Measurements from ENCODE around the gene RNF175.

The RNF175 gene

DNA sequence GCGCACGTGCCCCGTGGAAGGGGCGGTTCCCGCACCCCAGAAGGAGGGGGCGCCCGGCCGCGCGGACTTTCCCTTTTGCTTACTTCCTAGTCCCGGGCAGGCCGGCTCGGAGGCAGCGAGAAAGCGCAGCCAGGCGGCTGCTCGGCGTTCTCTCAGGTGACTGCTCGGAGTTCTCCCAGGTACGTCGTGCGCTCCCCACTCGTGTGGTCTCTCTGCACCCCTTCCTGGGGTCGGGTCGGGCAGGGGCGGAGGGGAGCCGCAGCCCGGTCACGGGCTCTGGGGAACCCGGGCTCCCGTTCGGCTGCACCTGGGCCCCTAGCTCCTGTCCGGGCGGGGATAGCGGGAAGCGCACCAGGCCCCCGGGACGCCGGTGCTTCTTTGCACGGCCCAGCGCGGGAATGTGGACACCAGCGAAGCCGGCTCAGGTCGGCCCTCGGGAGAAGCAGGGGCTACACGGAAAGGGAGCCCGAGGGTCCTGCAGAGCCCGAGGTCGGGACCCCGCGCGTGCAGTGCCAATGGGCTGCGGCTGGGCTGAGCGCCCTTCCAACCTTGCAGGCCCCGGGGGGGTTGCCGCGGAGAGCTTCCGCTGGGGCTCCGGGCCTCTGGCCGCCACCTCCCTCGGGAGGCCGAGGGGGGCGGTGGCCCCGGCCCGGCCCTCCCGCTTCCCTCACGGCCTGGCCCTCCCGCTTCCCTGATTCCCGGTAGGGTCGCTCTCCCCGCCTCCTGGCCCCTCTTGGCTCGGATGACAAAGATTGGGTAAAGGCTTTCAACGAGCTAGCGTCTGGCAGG, 75.4 kb downstream of the RNF175 start, which contains the start of gene TLR2:
TLR2 (plus strand) TSS at position 99 of the 789 bp plus-strand sequence. CDS start 18,628 bp downstream, outside the sequence.
- H3K36me3 ChIP-seq (replicated peaks) = no peaks in the 10 kb centered on the region
- DNase-seq = no peak
- in situ Hi-C loops (cut with HindIII; ENCODE audit: low pct_ligation_motif_present, low sequenced_read_pairs) = no loop called here
- H3K4me3 ChIP-seq (ENCODE audit: low read depth, low read length) = peak within 1 kb of the TSS; percentile 59
- TF ChIP-seq, protein P1, sequence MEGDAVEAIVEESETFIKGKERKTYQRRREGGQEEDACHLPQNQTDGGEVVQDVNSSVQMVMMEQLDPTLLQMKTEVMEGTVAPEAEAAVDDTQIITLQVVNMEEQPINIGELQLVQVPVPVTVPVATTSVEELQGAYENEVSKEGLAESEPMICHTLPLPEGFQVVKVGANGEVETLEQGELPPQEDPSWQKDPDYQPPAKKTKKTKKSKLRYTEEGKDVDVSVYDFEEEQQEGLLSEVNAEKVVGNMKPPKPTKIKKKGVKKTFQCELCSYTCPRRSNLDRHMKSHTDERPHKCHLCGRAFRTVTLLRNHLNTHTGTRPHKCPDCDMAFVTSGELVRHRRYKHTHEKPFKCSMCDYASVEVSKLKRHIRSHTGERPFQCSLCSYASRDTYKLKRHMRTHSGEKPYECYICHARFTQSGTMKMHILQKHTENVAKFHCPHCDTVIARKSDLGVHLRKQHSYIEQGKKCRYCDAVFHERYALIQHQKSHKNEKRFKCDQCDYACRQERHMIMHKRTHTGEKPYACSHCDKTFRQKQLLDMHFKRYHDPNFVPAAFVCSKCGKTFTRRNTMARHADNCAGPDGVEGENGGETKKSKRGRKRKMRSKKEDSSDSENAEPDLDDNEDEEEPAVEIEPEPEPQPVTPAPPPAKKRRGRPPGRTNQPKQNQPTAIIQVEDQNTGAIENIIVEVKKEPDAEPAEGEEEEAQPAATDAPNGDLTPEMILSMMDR (IDR thresholded peaks at IDR 0.05; ENCODE audit: low read depth, low read length, missing control alignments) = no peak
- H3K27me3 ChIP-seq (replicated peaks) = no peaks in the 10 kb centered on the region
- no peak within 1 kb of the TSS for H3K27ac ChIP-seq

DNA sequence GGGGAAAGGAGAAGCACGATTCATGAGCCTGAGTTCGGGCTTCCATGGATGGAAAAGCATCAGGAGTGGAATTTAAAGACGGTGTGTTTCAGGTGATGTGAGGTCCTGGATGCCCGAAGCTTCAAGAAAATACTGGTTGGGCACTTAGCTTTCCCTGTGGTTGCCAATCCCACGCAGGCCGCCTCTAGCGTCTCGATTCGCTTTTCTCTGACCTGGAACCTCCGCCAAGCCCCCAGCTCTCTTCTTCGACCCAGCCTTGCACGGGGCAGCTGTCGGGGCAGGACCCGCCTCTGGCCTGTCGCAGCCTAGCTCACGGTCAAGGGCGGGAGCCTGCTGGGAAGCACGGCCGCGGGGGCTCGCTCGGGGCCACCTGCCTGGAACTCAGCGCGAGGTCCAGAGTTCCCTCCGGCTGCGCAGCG, 76.1 kb downstream of the RNF175 start:
- in situ Hi-C loops (cut with HindIII; ENCODE audit: low pct_ligation_motif_present, low sequenced_read_pairs) = no loop called here
- DNase-seq = no peak
- TF ChIP-seq, protein P1 (IDR thresholded peaks at IDR 0.05; ENCODE audit: low read depth, low read length, missing control alignments) = no peak
- no peaks in the 10 kb centered on the region for H3K27me3 ChIP-seq (replicated peaks)
- H3K36me3 ChIP-seq (replicated peaks) = no peaks in the 10 kb centered on the region
- H3K4me3 ChIP-seq (ENCODE audit: low read depth, low read length) = peak overlapping the region; percentile 59
- H3K27ac ChIP-seq = no peak overlapping the region

DNA sequence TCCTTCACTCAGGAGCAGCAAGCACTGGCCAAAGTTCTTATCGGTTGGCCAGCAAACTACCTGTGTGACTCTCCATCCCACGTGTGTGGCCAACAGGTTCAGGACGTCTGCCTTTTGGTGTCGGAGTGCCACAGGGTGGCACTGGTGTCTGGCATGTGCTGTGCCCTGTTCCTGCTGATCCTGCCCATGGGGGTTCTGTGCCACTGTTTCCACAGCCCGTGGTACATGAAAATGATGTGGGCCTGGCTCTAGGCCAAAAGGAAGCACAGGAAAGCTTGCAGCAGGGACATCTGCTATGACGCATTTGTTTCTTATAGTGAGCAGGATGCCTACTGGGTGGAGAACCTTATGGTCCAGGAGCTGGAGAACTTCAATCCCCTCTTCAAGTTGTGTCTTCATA, 80.3 kb downstream of the RNF175 start:
- DNase-seq = no peak
- Histone ChIP-seq H3K27ac (no peak overlapping the region), H3K36me3 (replicated peaks) (no peaks in the 10 kb centered on the region), H3K4me3 (ENCODE audit: low read depth, low read length) (no peak overlapping the region), H3K27me3 (replicated peaks) (no peaks in the 10 kb centered on the region)
- in situ Hi-C loops (cut with HindIII; ENCODE audit: low pct_ligation_motif_present, low sequenced_read_pairs) = no loop called here
- TF ChIP-seq, protein P1 (IDR thresholded peaks at IDR 0.05; ENCODE audit: low read depth, low read length, missing control alignments) = no peak

DNA sequence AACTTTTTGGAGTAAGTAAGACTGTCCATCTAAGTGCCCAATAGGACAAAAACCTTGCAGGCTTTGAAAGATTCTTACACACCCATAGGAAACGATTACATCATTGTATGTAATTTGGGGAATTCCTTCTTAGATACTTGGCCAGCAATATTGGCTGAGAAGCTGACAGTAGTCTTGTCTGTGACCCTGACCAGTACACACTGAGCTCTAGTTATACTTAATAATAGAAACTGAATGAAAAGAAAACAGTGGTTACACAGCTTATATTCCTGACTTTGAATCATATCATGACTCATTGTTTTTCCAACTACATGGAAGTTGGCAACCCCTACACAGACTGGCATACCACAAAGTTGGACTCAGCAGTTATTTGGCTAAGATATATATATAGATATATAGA, 82.8 kb downstream of the RNF175 start:
- no peaks in the 10 kb centered on the region for H3K27me3 ChIP-seq (replicated peaks)
- in situ Hi-C loops (cut with HindIII; ENCODE audit: low pct_ligation_motif_present, low sequenced_read_pairs) = no loop called here

DNA sequence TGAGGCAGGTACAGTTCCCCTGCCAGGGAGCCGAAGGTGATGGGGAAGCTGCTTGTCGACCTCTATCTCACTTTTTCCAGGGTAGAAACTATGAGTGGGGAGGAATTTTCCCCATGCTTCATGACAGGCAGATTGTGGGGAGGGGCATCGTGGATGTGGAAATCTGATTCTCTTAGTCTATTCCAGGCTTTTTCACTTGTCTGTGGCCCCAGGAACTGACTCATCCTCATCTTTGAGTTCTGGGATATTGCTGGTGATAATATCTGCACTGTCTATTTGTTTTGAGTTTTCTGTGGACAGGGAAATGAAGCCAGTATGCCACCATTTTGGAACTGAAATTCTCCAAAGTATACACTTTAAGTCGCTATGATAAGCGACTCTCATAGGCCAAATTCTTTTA, 83.3 kb downstream of the RNF175 start:
- H3K27ac ChIP-seq = peak overlapping the region; percentile 47
- in situ Hi-C loops (cut with HindIII; ENCODE audit: low pct_ligation_motif_present, low sequenced_read_pairs) = no loop called here
- H3K4me3 ChIP-seq (ENCODE audit: low read depth, low read length) = no peak overlapping the region
- no peaks in the 10 kb centered on the region for H3K27me3 ChIP-seq (replicated peaks)
- peak; percentile 81 for DNase-seq
- TF ChIP-seq, protein P1 (IDR thresholded peaks at IDR 0.05; ENCODE audit: low read depth, low read length, missing control alignments) = no peak
- H3K36me3 ChIP-seq (replicated peaks) = no peaks in the 10 kb centered on the region

More for the DNA sequence above, 82.8 kb downstream of the RNF175 start:
- H3K4me3 ChIP-seq (ENCODE audit: low read depth, low read length) = no peak overlapping the region
- H3K27ac ChIP-seq = peak overlapping the region; percentile 47
- DNase-seq = peak; percentile 88
- no peaks in the 10 kb centered on the region for H3K36me3 ChIP-seq (replicated peaks)
- TF ChIP-seq, protein P1 (IDR thresholded peaks at IDR 0.05; ENCODE audit: low read depth, low read length, missing control alignments) = no peak

Data from brain microvascular endothelial cell (primary cell).